ENCODE measurements around the gene HYLS1.

- no peak for TF ChIP-seq CTCF (IDR thresholded peaks at IDR 0.05; ENCODE audit: low read length)
- TF ChIP-seq EZH2phosphoT487 (IDR thresholded peaks at IDR 0.05; ENCODE audit: low read length) = no peak
- no peak for TF ChIP-seq EZH2 (optimal IDR thresholded peaks at IDR 0.05; ENCODE audit: low read depth, low read length)
These were observed 44.8 kb downstream of the HYLS1 start for GRCh38 chr11:125932301-125932700.

Data from MM.1S (cell line).